Measurements from ENCODE around the gene ROCK2. TPM values are rescaled to one million over a fixed set of nuclear protein-coding genes. Genes with fewer than 3 reads are reported as not detected.

The ROCK2 gene
- total and polyA plus RNA-seq, 2 of the 8 experiments (the other 6 are each of a cell fraction or from before 2014, with no cell fraction given), result 2.7 to 29.0 TPM

GRCh38 chr2:11325961-11326676 is 18.3 kb downstream of the ROCK2 start:
- H3K27ac ChIP-seq (ENCODE audit: low read depth, low read length), result no peak overlapping the region
- no peak overlapping the region for H2AFZ ChIP-seq (ENCODE audit: low read length)
- no peaks in the 10 kb centered on the region for H3K9me3 ChIP-seq (ENCODE audit: insufficient read depth in 2 of 2, low read depth in 1 of 2, low read length in 1 of 2)
- H3K18ac ChIP-seq (ENCODE audit: extremely low read depth, low read length), result no peak overlapping the region
- no peak overlapping the region for H3K4me3 ChIP-seq (ENCODE audit: extremely low read depth in 1 of 4, insufficient read depth in 2 of 4, low read depth in 3 of 4, low read length in 4 of 4)
- H4K8ac ChIP-seq (ENCODE audit: extremely low read depth, insufficient read depth, low read length), result no peak overlapping the region
- no peaks in the 10 kb centered on the region for H3K27me3 ChIP-seq (replicated peaks in 1 of 4; ENCODE audit: control insufficient read depth in 3 of 4, extremely low read depth in 1 of 4, insufficient read depth in 3 of 4, low read length in 3 of 4)
- 68% methylated on average over 4 of the region's 4 CpGs; no CpG with 5 or more reads in 1 of the 2 experiments for WGBS, 2 experiments (ENCODE audit: extremely low coverage in 1 of 2, insufficient coverage in 1 of 2, insufficient read length in 1 of 2, insufficient replicate concordance in 2 of 2, low coverage in 1 of 2, low lambda C conversion rate in 2 of 2, missing lambda C conversion rate in 1 of 2)
- no peaks in the 10 kb centered on the region for H3K4me1 ChIP-seq (replicated peaks in 1 of 4; ENCODE audit: control insufficient read depth in 3 of 4, insufficient read depth in 4 of 4, low read length in 3 of 4)
- H2BK5ac ChIP-seq (ENCODE audit: low read depth, low read length), result no peak overlapping the region
- ChIA-PET POLR2A (ENCODE audit: partially characterized antibody) (interaction anchor here (0.6 to 2.3 kb wide), 2 partner anchors 18 to 304 kb away, joined by 4 to 10 read pairs; partner anchors contain the start of gene ROCK2), CTCF (ENCODE audit: partially characterized antibody) (interaction anchor here (0.6 to 1.2 kb wide), 6 partner anchors 10 to 174 kb away, joined by 3 to 6 read pairs (median 4); partner anchors contain the start of gene ROCK2)
- DNase-seq (ENCODE audit: low read depth in 1 of 2, low spot score in 2 of 2), result no peak
- no peak overlapping the region for H2AK5ac ChIP-seq (ENCODE audit: low read depth, low read length)
- no peaks in the 10 kb centered on the region for H3K79me1 ChIP-seq (ENCODE audit: low read depth, low read length)
- no peak overlapping the region for H3K9ac ChIP-seq (replicated peaks in 1 of 4; ENCODE audit: extremely low read depth in 1 of 4, low read depth in 3 of 4, low read length in 3 of 4)
- H2BK120ac ChIP-seq (replicated peaks; ENCODE audit: low read depth, low read length), result no peak overlapping the region
- H2BK12ac ChIP-seq (ENCODE audit: low read depth, low read length), result no peak overlapping the region
- H3K14ac ChIP-seq (ENCODE audit: insufficient read length), result no peak overlapping the region
- no peaks in the 10 kb centered on the region for H3K23me2 ChIP-seq (ENCODE audit: low read depth, low read length)
- no peak overlapping the region for H2BK15ac ChIP-seq (ENCODE audit: low read length)
- peaks cover 7 to 9% of the 10 kb centered on the region in 2 experiments for H4K20me1 ChIP-seq (replicated peaks in 1 of 2; ENCODE audit: control insufficient read depth in 1 of 2, insufficient read depth in 2 of 2, low read length in 2 of 2)
- H3K36me3 ChIP-seq (ENCODE audit: control insufficient read depth in 2 of 4, insufficient read depth in 4 of 4, low read length in 3 of 4), result no peaks in the 10 kb centered on the region
- H3K56ac ChIP-seq (replicated peaks; ENCODE audit: insufficient read length, low read depth, low read length), result no peak overlapping the region
- H3K79me2 ChIP-seq (ENCODE audit: control insufficient read depth in 1 of 2, insufficient read depth in 2 of 2, low read length in 2 of 2), result peaks cover 0 to 89% of the 10 kb centered on the region in 2 experiments; a peak in 2 of 4 replicates
- no peak overlapping the region for H3K4ac ChIP-seq (replicated peaks; ENCODE audit: insufficient read length, low read depth, low read length)
- H3K23ac ChIP-seq (ENCODE audit: insufficient read length), result no peak overlapping the region
- H2BK20ac ChIP-seq (ENCODE audit: low read length), result no peak overlapping the region
- TF ChIP-seq NRF1 (IDR thresholded peaks at IDR 0.05; ENCODE audit: low read depth, low read length) (no peak), CBX5 (IDR thresholded peaks at IDR 0.05; ENCODE audit: low read depth, low read length) (no peak), CTCF (IDR thresholded peaks at IDR 0.05; ENCODE audit: control extremely low read depth in 1 of 3, insufficient read depth in 1 of 3, low read depth in 1 of 3, low read length in 3 of 3) (no peak), TAF1 (IDR thresholded peaks at IDR 0.05; ENCODE audit: low read depth, low read length) (no peak)
- H4K91ac ChIP-seq (replicated peaks; ENCODE audit: insufficient read length, low read length), result no peak overlapping the region
- H3K4me2 ChIP-seq (ENCODE audit: insufficient read depth in 1 of 2, low read depth in 2 of 2, low read length in 2 of 2), result no peak overlapping the region
- no peak for FAIRE-seq
- no peak overlapping the region for H4K5ac ChIP-seq (ENCODE audit: insufficient read length, low read depth, low read length)

All from H1 (cell line).